ENCODE data around the gene TENM4.

Gene TENM4

DNA sequence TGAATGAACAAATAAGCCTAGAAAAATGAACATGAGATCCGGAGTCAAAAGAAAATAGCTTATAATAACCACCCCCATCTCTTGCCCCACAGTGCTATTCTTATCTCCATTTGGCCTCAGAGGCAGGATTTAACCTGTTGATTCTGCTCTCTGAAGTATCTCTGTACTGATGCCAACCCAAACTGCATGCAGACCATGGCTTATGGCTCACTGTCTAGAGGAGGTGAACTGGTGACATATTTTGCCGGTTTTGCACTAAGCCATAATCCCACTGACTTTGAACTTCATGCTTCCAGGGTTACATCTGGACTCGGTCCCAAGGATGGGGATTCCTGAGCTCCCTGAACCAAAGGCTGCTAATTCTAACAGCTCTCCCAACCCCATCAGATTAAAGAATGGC, 397.1 kb downstream of the TENM4 start:
- DNase-seq: no peak

DNA sequence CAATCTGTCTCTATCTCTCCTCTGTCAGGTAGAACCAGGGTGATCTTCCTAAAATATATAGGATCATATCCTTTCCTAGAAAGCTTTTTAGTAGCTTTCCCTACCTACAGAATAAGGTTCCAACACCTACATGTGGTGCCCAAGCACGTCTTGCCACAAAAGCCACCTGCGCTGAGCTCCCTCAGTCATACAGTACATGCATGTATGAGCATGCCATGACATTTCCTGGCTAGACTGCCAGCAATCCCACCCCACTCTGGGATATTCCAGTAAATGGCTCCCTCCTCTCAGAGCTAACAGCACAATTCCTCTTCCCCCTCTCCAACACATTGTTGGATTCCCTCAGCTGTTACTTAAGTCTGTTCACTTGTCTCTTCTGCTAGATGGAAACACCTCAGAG, 398.0 kb downstream of the TENM4 start:
- no peak for DNase-seq

GRCh38 chr11:79040348-79040747, 400.5 kb downstream of the TENM4 start:
- DNase-seq: no peak

- DNase-seq: no peak
These were observed 401.7 kb downstream of the TENM4 start for GRCh38 chr11:79039122-79039521.

DNA sequence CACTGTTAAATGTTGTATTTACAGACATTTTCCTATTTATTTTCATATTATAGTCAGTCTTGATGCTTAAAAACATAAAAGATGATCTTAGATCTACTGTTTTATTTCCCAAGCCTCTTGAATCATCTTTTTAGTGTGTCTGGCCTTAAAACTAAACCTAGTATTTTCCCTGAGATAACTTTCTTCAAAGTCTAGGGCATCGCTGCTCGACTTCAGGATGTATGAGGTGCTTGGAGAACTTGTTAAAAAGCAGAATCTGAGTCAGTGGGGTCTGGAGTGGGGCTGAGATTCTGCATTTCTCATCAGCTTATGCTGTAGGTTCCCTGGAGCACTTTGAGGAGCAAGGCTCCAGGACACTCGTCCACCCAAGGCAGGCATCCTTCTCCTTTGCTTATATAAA, 404.9 kb downstream of the TENM4 start:
- DNase-seq: no peak

GRCh38 chr11:79033833-79034232, 407.0 kb downstream of the TENM4 start:
- no peak for DNase-seq

DNA sequence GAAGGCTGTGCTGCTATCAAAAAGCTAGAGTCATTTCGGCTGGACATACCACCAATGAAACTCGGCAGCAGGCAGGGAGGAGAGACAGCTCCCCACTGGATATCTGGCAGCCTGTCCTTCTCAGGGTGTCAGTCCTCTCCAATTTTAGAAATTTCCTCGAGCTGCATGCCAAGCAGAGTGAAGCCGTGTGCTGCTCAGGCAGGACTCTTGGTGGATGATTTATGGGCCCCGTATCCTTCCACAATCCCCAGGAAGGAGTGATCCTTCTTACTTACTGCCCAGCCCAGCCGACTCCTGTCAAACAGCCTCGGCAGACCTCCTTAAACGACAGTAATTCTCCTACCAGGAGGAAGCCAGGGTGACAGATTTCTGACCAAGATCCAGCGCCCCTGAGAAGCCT, 410.4 kb downstream of the TENM4 start:
- no peak for DNase-seq

- no peak for DNase-seq
These were observed 412.6 kb downstream of the TENM4 start for GRCh38 chr11:79028225-79028624.

GRCh38 chr11:79026803-79027445, 413.9 kb downstream of the TENM4 start:
- no peak for DNase-seq

DNA sequence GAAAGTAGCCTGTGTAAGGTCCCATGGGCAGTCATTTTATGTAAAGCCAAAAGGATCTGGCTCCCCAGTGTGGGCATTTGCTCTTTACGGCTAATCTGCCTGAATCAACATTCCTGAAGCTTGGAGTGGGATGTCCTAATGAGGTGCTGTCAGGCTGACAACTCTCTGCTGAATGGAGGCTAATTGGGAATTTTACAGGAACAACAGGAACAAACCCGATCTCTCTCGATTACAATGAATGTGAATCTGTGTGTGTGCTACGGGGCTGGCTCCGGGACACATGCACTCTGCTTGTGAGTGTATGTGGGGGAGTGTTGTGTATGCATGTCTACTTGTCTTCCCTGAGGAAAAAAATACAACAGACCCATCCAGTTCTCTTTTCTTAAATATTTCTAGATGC, 415.2 kb downstream of the TENM4 start:
- no peak for DNase-seq

- no peak for DNase-seq
These were observed 415.7 kb downstream of the TENM4 start for GRCh38 chr11:79025097-79025496.

DNA sequence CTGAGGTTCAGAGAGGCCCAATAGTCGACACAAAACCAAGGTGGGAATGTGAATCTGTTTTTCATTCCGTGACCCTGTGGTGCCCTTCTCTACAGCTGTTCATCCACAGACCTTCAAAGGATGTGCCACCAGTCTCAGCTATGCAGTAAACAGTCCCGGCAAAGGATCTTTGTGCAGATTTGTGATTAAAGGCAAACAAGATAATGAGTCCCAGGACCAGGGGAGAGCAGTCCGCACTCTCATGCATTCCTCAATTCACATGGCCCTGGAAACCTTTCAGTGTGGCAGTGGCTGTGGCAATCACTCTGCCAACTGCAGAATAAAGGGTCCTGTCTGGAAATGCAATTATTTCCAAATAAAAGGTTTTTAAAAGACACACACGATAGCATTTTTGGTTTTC, 418.6 kb downstream of the TENM4 start:
- DNase-seq: no peak

- DNase-seq: no peak
These were observed 419.2 kb downstream of the TENM4 start for GRCh38 chr11:79021601-79022000.

DNA sequence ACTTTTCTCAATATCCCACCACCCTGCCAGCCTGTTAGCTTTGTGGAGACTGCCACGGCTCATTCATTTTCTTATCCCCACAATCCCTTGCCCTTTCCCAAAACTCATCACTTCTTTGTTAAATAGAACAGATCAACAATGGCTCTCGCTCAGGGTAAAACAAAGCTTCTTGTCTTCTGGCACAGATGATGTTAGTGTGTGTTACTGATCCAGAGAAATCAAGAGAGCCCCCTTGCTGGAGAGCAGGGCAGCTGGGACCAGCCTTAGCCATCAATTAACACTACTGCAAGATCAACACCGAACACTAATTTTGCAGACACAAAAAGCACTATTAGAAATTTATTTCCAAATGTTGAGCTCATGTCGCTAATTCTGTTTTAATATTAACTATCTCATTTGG, 420.9 kb downstream of the TENM4 start:
- DNase-seq: no peak

GRCh38 chr11:79019277-79019676, 421.6 kb downstream of the TENM4 start:
- DNase-seq: no peak

GRCh38 chr11:79018371-79018849, 422.4 kb downstream of the TENM4 start:
- DNase-seq: no peak

DNA sequence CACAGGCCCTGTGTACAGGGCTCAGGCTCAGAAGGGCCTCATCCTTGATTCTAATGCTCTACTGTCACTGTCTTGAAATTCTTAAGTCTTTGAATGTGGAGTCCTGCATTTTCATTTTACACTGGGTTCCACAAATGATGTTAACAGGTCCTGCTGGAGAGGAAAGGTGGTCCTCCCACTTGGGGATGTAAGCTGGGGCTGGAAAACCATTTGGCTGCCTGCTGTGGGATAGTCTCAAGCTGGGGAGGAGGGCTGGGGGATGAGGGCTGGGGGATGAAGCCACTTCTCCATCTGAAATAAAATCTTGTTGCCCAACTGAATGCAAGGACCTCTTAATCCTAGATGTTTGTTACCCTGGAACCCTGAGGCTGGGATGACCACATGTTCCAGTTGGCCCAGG, 423.0 kb downstream of the TENM4 start:
- no peak for DNase-seq

- DNase-seq: no peak
These were observed 427.3 kb downstream of the TENM4 start for GRCh38 chr11:79013509-79013908.

DNA sequence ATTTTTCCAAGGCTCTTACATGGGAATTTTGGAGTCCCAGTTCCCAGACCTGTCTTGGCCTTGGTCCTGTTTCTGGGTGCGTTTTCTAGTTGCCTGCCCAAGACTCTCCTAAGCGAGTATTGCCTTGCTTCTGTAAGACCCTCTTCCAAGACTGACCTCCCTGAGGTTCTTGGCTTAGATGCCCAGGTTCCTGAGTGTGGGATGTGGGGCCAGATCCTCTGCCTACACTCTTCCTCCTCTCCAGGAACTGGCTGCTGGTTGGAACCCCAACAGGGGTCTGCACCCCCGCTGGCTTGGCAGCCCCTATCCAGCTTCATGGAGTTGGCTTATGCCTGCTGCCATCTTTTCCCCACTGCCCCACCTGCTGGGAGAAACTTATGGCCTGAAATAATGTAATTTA, 429.5 kb downstream of the TENM4 start:
- no peak for DNase-seq

DNA sequence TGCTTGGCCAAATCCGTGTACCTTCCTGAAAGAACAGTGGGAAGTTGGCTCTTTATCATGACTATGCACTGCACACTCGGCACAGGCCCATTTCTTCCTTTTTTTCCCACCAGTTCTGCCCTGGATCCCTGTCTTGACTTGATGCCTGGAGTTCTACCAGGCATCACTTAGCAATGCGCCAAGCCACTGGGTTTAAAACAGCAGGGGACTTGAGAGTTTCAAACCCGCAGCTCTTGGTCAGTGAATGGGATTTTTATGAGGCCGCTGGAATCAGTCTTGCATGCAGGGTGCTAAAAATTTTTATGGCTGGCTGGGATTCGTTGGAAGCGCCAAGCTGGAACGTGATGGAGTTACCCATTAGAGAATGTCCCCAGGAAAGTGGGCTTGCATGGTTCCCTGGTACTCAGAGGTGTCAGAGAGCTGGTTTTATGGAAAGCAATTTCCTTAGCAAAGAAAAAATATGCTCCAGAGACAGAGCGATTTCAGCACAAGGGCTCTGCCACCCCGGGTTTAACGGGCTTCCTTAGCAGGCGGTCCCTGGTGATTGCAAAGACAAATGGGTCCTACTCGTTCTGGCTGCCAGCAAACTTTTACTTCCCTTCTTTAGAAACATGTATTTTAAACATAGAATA, 432.9 kb downstream of the TENM4 start:
- DNase-seq: no peak

DNA sequence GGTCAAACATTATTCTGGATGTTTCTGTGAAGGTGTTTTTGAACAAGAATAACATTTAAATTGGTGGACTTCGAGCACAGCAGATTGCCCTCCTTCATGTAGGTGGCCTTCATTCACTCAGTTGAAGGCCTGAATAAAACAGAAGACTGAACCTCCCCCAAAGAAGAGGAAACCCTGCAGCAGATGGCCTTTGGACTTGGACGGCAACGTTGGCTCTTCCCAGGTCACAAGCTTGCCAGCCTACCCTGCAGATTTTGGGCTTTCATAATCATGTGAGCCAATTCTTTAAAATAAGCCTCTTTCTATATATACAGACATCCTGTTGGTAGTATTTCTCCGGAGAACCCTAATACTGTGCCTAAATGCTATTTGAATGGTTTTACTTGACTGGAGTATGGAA, 434.0 kb downstream of the TENM4 start:
- no peak for DNase-seq

DNA sequence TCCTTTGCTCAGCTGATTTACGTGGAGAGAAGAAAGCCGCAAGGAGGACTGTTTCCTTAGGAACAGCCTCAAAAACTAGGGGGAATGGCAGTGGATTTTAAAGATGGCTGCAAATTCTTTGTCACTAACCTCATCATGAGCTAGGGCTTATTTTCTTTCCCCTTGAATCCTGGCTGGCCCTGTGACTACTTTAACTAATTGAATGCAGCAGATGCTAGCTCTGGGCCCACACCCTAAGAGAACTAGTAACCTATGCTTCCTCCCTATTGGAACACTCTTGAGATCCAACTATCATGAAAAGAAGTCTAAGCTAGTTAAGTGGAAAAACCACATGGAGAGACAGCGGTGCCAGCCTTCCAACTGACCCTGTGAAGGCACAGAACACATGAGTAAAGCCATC, 444.8 kb downstream of the TENM4 start:
- no peak for DNase-seq

DNA sequence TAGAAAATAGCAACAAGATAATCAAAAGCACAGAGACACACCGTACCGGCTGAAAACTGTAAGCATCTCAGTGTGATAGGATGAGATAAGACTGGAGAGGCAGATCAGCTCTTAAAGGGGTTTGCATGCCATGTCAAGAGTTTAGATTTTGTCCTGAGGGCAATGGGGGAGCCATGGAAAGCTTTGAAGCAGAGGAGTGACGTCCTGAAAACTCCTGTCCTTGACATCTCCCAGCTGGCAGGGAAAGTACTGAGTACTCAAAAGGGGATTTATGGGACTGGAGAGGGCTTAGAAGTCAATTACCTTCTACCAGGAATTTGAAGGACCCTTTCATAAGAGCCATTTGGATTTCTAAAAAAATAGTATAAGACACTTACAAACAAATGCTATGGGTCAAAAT, 445.7 kb downstream of the TENM4 start:
- DNase-seq: no peak

GRCh38 chr11:78993802-78994430, 446.9 kb downstream of the TENM4 start:
- DNase-seq: no peak

- DNase-seq: no peak
These were observed 449.1 kb downstream of the TENM4 start for GRCh38 chr11:78991681-78992080.

All from bone marrow (tissue), 2 donors.